ENCODE results near the gene WWOX. TPM values are rescaled to one million over a fixed set of nuclear protein-coding genes. Genes with fewer than 3 reads are reported as not detected.

WWOX gene
- total RNA-seq, 1 donor from 2014 or later = 13.1 TPM

GRCh38 chr16:78770353-78771091, 671.1 kb downstream of the WWOX start:
- DNase-seq (ENCODE audit: missing footprints) (peak; percentile 81), ATAC-seq (peak; percentile 73)
- intact Hi-C loops (cut with DNase I) = loop anchor here (1.0 to 5.0 kb wide), 2 partner anchors 267 to 832 kb away; partner anchors contain the start of gene MAF

- DNase-seq (ENCODE audit: missing footprints) (no peak), ATAC-seq (peak; percentile 43)
- intact Hi-C loops (cut with DNase I) = loop anchor here (5.0 kb wide), 1 partner anchor 829 kb away; the partner anchor contains the start of gene MAF
Observed at GRCh38 chr16:78773291-78773702, 673.8 kb downstream of the WWOX start.

DNA sequence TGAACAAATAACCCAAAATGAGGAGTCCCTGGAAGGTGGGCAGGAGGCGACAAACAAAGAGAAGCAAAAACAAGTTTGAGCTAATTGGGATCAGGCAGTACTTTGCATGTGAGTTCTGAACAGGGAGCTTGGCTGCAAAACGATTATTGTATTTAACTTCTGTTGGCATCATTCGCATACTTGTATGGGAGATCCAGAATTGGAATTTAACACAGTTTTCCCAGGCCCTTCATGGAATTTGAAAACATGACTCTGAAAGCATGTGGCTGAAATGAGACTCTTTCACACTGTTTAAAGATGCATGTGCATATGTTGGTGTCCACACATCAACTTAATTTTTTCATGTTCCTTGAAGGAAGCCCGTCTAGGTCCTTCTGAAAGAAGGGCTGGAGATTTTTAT, 674.3 kb downstream of the WWOX start:
- intact Hi-C loops (cut with DNase I) = loop anchor here (5.0 kb wide), 1 partner anchor 829 kb away; the partner anchor contains the start of gene MAF
- no peak for DNase-seq (ENCODE audit: missing footprints)
- no peak for ATAC-seq

DNA sequence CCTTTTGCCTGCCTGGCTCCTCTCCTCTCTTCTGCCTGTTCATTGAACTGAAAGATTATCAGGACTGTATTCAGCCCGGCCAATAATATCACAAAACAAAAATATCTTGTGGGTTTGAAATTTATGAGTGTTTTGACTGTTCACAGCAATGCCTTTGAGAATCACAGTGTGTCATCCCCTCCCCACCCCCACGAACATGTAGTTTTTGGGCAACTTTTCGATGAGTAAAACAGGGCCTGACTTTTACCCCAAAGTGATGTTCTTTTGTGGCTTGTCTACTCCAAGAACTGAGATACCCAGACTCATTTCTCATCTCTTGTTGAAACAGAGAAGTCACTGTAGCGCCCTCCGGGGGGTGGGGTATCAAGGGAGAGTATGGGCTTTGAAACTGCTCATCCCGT, 675.7 kb downstream of the WWOX start:
- ATAC-seq = no peak
- intact Hi-C loops (cut with DNase I) = no loop called here
- DNase-seq (ENCODE audit: missing footprints) = no peak

GRCh38 chr16:78778101-78779004, 678.9 kb downstream of the WWOX start:
- intact Hi-C loops (cut with DNase I) = no loop called here
- DNase-seq (ENCODE audit: missing footprints) = no peak
- ATAC-seq = no peak

DNA sequence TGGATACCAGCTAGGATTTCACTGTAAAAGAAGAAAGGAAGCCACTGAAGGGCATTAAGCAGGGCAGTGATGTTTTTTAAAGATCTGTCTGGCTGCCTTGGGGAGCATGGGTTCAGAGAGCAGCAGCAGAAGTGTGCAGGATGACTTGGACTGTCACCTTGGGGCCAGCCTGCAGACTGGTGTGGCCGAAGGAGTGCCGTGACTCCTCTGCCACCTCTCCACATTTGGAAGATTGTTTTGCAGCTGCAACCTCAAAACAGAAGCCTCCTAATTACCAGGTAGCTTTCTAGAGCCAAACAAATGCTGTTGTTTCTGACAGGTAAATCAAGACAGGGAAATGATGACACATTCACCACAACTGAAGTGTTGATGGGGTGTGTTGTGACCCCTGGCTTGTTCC, 681.4 kb downstream of the WWOX start:
- no peak for DNase-seq (ENCODE audit: missing footprints)
- intact Hi-C loops (cut with DNase I) = no loop called here
- no peak for ATAC-seq

GRCh38 chr16:78782572-78782971, 683.1 kb downstream of the WWOX start:
- intact Hi-C loops (cut with DNase I) = no loop called here
- no peak for DNase-seq (ENCODE audit: missing footprints)
- no peak for ATAC-seq

- ATAC-seq (no peak), DNase-seq (ENCODE audit: missing footprints) (no peak)
- intact Hi-C loops (cut with DNase I) = no loop called here
Observed at GRCh38 chr16:78783570-78784079, 684.2 kb downstream of the WWOX start.

- intact Hi-C loops (cut with DNase I) = no loop called here
- DNase-seq (ENCODE audit: missing footprints) (no peak), ATAC-seq (no peak)
Observed at GRCh38 chr16:78784771-78785170, 685.3 kb downstream of the WWOX start.

GRCh38 chr16:78785218-78785617, 685.8 kb downstream of the WWOX start:
- intact Hi-C loops (cut with DNase I) = no loop called here
- ATAC-seq (no peak), DNase-seq (ENCODE audit: missing footprints) (no peak)

DNA sequence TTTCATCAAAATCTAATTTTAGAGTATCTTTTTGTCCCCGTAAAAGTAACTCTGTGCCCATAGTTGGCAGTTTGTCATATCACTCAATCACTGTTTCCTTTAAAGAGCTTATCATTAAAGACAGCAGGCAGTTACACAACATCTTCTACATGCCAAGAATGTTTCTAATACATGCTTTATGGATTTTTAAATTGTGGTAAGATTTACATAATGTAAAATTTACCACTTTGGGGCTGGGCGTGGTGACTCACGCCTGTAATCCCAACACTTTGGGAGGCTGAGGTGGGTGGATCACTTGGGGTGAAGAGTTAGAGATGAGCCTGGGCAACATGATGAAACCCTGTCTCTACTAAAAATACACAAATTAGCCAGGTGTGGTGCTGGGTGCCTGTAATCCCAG, 687.2 kb downstream of the WWOX start:
- DNase-seq (ENCODE audit: missing footprints) = no peak
- intact Hi-C loops (cut with DNase I) = no loop called here
- no peak for ATAC-seq

- intact Hi-C loops (cut with DNase I) = no loop called here
- ATAC-seq = no peak
Observed at GRCh38 chr16:78788276-78788675, 688.8 kb downstream of the WWOX start.

DNA sequence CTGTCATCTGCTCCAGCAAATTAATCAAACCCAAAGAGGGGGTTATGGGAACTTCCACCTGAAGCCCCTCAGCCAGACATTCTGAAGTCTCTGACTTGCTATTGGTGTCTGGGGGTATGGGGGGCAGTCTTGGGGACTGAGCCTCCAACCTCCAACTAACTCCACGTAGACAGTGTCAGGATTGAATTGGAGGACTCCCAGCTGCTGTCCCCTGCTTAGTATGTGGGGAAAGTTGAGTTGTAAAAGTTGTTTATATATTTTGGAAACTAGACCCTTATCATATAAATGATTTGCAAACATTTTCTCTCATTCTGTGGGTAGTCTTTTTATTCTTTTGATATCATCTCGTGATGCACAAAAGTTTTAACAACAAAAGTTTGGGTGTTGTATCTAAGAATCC, 689.2 kb downstream of the WWOX start:
- intact Hi-C loops (cut with DNase I) = no loop called here
- no peak for ATAC-seq
- DNase-seq (ENCODE audit: missing footprints) = no peak

More at GRCh38 chr16:78788276-78788675, 688.8 kb downstream of the WWOX start:
- no peak for DNase-seq (ENCODE audit: missing footprints)

- DNase-seq (ENCODE audit: missing footprints) = no peak
- ATAC-seq = no peak
- intact Hi-C loops (cut with DNase I) = no loop called here
Observed at GRCh38 chr16:78789561-78789960, 690.1 kb downstream of the WWOX start.

DNA sequence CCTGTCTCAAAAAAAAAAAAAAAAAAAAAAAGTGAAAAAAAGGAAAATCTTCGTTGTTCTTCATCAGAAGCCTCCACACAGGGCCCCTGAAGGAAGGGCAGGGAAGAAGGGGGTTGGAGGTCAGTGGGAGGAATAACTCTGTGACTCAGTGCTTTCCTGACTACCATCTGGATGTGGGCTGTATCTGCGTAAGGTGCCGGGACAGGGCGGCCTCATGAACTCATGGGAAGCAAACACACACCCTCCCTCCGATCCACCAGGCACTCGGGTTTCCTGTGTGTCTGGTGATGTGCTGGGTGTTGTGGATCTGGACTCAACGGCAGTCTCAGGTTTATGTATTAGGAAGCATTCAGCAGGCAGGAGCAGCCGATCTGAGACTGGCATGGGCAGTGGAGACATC, 691.6 kb downstream of the WWOX start:
- intact Hi-C loops (cut with DNase I) = no loop called here
- DNase-seq (ENCODE audit: missing footprints) = no peak
- no peak for ATAC-seq

GRCh38 chr16:78791926-78792325, 692.5 kb downstream of the WWOX start:
- intact Hi-C loops (cut with DNase I) = no loop called here
- ATAC-seq (no peak), DNase-seq (ENCODE audit: missing footprints) (no peak)

DNA sequence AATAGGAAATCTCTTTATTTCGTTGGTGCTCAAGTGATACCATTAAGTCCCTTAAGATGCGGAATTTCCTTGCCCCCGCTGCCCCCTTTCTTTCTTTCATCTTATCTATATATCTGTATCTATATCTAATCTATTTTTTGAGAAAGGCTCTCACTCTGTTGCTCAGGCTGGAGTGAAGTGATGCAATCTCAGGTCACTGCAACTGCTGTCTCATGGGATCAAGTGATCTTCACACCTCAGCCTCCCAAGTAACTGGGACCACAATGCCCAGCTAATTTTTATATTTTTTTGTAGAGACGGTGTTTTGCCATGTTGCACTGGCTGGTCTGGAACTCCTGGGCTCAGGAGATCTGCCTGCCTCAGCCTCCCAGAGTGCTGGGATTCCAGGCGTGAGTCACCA, 693.5 kb downstream of the WWOX start:
- ATAC-seq = no peak
- intact Hi-C loops (cut with DNase I) = no loop called here
- DNase-seq (ENCODE audit: missing footprints) = no peak

DNA sequence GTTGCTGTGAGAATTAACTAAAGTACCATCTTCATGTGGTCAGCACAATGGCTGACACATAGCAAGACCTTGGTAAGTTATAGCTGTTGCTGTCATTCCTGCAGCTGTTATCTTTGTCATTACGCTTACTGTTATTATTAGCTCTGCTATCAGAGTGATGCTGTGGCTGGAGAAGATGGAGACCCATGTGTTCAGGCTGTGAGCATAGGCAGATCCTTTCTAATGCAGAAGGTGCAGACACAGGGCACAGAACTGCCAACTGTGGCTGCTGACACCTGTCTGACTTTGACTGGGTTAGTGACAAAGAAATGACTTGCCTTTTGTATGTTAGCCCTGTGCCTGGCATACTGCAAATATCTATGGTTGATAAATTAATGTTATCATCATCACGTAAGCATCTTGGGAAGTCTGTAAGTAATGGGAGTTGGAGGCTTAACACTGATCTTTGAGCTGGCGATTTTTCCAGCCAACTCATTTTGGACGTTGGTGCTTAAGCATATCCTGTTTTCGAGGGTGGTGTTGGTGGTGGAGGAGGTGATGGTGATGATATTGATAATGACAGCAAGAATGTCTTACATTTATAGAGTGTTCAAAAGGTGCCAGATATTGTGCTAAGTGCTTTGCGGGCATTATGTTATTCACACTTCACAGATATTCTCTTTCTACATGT, 695.3 kb downstream of the WWOX start:
- ATAC-seq = no peak
- intact Hi-C loops (cut with DNase I) = no loop called here
- DNase-seq (ENCODE audit: missing footprints) = no peak

DNA sequence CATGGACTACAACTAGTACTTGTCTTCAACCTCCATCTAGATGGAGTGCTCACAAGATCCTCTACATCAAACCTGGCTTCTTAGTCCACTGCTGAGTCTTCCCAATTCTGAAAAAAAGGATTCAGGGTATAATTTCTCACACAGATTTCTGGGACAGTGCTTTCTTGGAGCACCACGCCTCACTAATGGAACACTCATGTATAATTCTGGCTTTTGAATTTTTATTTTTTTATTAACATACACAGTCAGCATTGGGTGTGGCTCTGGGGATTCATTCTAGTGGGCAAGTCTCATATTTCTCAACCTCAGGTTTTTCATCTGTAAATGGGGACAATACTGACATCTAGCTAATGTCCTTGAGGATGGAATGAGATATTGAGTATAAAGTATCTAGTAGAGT, 696.0 kb downstream of the WWOX start:
- intact Hi-C loops (cut with DNase I) = no loop called here
- no peak for ATAC-seq
- DNase-seq (ENCODE audit: missing footprints) = no peak

Measured in Right ventricle myocardium inferior (tissue), 1 donor.